ENCODE measurements around the gene GALNT16.

The GALNT16 gene

DNA sequence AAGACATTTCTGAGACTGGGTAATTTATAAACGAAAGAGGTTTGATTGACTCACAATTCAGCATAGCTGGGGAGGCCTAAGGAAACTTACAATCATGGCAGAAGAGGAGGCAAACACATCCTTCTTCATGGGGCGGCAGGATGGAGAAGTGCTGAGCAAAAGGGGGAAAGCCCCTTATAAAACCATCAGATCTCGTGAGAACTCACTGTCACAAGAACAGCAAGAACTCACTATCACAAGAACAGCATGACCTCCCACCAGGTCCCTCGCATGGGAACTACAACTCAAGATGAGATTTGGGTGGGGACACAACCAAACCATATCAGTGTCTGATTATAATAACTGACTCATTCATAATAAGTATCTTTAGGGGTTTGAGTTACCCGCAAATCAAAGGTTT, 144.9 kb downstream of the GALNT16 start:
- DNase-seq (ENCODE audit: low read depth in 2 of 2), result no peak

DNA sequence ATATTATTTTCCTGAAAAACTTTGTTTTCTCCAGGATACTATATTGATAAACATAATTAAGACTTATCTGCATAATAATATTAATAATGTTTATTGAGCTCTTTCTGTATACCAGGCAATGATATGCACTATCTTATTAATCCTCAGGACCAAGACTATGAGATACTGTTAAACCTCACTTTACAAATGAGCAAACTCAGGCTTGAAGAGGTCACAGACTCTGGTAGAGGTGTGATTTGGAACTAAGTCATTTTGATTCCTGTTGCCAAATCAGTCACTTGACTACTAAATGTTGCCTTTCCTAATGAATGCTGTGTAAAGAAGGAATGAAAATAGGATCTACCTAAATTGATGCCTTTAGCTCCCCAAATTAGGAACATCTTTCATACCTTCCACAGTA, 145.8 kb downstream of the GALNT16 start:
- no peak for DNase-seq (ENCODE audit: low read depth in 2 of 2)
